ENCODE measurements around the gene PRKN.

- no peak for TF ChIP-seq CTCF (conservative IDR thresholded peaks at IDR 0.05)
- TF ChIP-seq ZFX (IDR thresholded peaks at IDR 0.05): no peak
Observed at GRCh38 chr6:161487694-161488093, 1239.9 kb downstream of the PRKN start.

Measured in C4-2B (cell line).